Vagina (tissue), 2 donors: ENCODE results near the gene PKD1L1.

ENCODE experiments used
- POLR2A ChIP-seq, 2 donors: fragments of 450-650 bp; IDR thresholded peaks; one replicate each; pipeline ENCODE4 v1.6.1; 2017; ENCODE audit warnings: antibody characterized with exemption in 2 of 2, mild to moderate bottlenecking in 2 of 2, moderate library complexity in 2 of 2
- POLR2AphosphoS5 ChIP-seq, 2 donors: sonication (generic); formaldehyde crosslinking; IDR thresholded peaks; one replicate each; pipeline ENCODE4 v1.9.0; 2017; ENCODE audit warnings: antibody characterized with exemption in 2 of 2, mild to moderate bottlenecking in 2 of 2, low read depth in 1 of 2; ENCODE audit not compliant: insufficient read depth in 1 of 2
- TF ChIP-seq, protein P1 (sequence below), 3 experiments: fragments of 450-650 bp in 2 of 3; fragments of 200-600 bp in 1 of 3; sonication (generic) in 1 of 3; IDR thresholded peaks; one replicate each; pipeline ENCODE4 v1.5.1; 2017 to 2019; ENCODE audit warnings: antibody characterized with exemption in 3 of 3, mild to moderate bottlenecking in 2 of 3, moderate library complexity in 2 of 3

DNA sequence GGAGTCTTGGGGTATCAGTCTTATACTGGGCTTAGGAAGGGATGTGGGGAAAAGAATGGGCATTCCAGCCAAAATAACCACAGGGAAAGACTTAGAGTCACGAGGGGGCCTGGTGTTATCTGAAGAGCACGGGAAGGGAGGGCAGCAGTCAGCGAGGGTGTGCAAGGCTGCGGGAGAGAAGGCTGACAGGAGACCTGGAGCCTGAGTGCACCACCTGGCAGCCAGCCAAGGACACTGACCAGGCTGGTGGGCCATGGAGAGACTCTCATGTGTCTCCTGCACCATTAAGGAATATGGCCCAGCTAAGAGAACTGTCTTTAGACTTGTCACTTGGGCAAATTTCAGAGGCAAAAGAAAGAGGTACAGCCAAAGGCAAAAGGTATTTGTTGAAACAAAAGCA lies 69.6 kb downstream of the PKD1L1 start:
- TF ChIP-seq, protein P1, sequence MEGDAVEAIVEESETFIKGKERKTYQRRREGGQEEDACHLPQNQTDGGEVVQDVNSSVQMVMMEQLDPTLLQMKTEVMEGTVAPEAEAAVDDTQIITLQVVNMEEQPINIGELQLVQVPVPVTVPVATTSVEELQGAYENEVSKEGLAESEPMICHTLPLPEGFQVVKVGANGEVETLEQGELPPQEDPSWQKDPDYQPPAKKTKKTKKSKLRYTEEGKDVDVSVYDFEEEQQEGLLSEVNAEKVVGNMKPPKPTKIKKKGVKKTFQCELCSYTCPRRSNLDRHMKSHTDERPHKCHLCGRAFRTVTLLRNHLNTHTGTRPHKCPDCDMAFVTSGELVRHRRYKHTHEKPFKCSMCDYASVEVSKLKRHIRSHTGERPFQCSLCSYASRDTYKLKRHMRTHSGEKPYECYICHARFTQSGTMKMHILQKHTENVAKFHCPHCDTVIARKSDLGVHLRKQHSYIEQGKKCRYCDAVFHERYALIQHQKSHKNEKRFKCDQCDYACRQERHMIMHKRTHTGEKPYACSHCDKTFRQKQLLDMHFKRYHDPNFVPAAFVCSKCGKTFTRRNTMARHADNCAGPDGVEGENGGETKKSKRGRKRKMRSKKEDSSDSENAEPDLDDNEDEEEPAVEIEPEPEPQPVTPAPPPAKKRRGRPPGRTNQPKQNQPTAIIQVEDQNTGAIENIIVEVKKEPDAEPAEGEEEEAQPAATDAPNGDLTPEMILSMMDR (IDR thresholded peaks at IDR 0.05), result no peak
- no peak for TF ChIP-seq POLR2AphosphoS5 (IDR thresholded peaks at IDR 0.05; ENCODE audit: insufficient read depth in 1 of 2, low read depth in 1 of 2)
- TF ChIP-seq POLR2A (IDR thresholded peaks at IDR 0.05), result no peak
